H1 (cell line): ENCODE data around the gene DYRK2. TPM values are rescaled to one million over a fixed set of nuclear protein-coding genes. Genes with fewer than 3 reads are reported as not detected.

Experiments
- JUN ChIP-seq: IDR thresholded peaks from 2 replicates; pipeline ENCODE4 v1.6.1; 2011; ENCODE audit warnings: low read depth, mild to moderate bottlenecking, improper control_type of control experiment, low read length
- SRF ChIP-seq: IDR thresholded peaks from 2 replicates; pipeline ENCODE4 v1.6.1; 2011; ENCODE audit warnings: mild to moderate bottlenecking, low read depth, low read length, moderate library complexity
- TAF1 ChIP-seq: IDR thresholded peaks from 2 replicates; pipeline ENCODE4 v1.6.1; 2011; ENCODE audit warnings: mild to moderate bottlenecking, low read depth, low read length
- TBP ChIP-seq: IDR thresholded peaks from 2 replicates; pipeline ENCODE4 v1.6.1; 2011; ENCODE audit warnings: low read depth, low read length, improper control_type of control experiment
- polyA plus RNA-seq, 7 experiments: library from polyadenylated mRNA; depleted of rRNA in 3 of 7; stranded (reverse) in 5 of 7; unstranded in 2 of 7; fragments of >200 nt in 5 of 7; fragments of 200-250 nt in 2 of 7; gene quantifications; 1 replicate in 5 of 7; 2 replicates in 1 of 7; 4 replicates in 1 of 7; pipeline versions ENCODE4 v1.2.1 to v1.2.3, GENCODE V29; 2011 to 2013; ENCODE audit warnings: missing spikeins in 2 of 7, mixed read lengths in 2 of 7
- total RNA-seq: library from RNA; stranded (reverse); fragmentation: NEBNext Ultra II Directional; extraction: Animal tissue kit (Norgen Biotek cat#: 25700); gene quantifications from 2 replicates; pipeline ENCODE4 v1.2.1, GENCODE V29; 2021

The DYRK2 gene
- total and polyA plus RNA-seq, 2 of the 8 experiments (the other 6 are each of a cell fraction or from before 2014, with no cell fraction given) = 11.2 to 31.6 TPM

DNA sequence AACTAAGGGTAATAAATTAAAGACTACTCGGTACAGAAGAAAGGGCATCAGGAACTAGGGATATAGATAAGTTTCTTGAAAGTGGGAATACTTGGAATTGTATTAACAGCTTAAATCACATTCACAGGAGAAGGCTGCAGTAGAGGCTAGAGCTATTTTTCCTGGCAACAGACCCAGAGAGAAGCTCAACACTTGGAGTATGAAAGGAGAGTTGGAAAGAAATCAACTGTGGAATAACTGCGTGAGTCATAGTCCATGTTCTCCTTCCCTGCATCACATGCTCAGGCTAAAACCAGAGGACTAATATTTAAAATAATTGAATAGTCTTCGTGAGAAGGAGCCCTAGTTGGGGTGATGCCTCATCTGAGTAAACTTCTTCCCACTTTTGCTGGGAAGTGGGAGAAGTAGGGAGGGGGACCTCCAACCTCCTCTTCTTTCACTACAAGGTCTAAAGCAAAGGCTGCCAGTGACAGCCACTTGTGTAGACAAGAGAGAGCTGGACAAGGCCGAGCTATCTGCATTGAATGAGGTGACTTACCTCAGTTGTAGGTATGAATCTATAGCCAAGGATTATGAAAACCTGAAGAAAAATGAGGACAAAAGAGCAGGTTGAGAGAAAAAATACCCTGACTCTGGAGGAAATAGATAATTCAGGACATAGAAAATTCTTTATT, 32.7 kb downstream of the DYRK2 start (continued):
- TF ChIP-seq TAF1 (no peak), SRF (no peak), JUN (no peak), TBP (no peak)
